Tibial nerve (tissue), 4 donors: Measurements from ENCODE around the gene IGF1R. TPM values are rescaled to one million over a fixed set of nuclear protein-coding genes. Genes with fewer than 3 reads are reported as not detected.

Experiments used
- DNase-seq, 2 donors: peaks; one replicate each; pipeline ENCODE4 v3.0.0-alpha.2; 2019; ENCODE audit warnings: low spot score in 2 of 2
- H3K27ac ChIP-seq, 4 donors: fragments of 200-600 bp; sonication (generic) in 3 of 4; one replicate each; pipeline ENCODE4 v1.5.1; 2017 to 2019; ENCODE audit warnings: mild to moderate bottlenecking in 1 of 4
- H3K27me3 ChIP-seq, 2 donors: fragments of 200-600 bp; sonication (generic) in 1 of 2; one replicate each; pipeline versions ENCODE4 v1.5.1 to v1.6.0; 2017 to 2019
- H3K36me3 ChIP-seq, 3 donors: fragments of 200-600 bp; sonication (generic); one replicate each; pipeline ENCODE4 v1.5.1; 2018 to 2019
- H3K4me1 ChIP-seq, 4 donors: fragments of 200-600 bp; sonication (generic) in 3 of 4; one replicate each; pipeline ENCODE4 v1.5.1; 2017 to 2019
- H3K4me3 ChIP-seq, 4 donors: fragments of 200-600 bp; sonication (generic) in 3 of 4; one replicate each; pipeline ENCODE4 v1.5.1; 2017 to 2019; ENCODE audit warnings: mild to moderate bottlenecking in 1 of 4, moderate library complexity in 1 of 4
- H3K9me3 ChIP-seq, 4 donors: fragments of 200-600 bp; sonication (generic) in 3 of 4; one replicate each; pipeline ENCODE4 v1.5.1; 2017 to 2019
- CTCF ChIP-seq, 5 experiments: fragments of 200-600 bp in 3 of 5; fragments of 450-650 bp in 2 of 5; sonication (generic) in 3 of 5; IDR thresholded peaks; one replicate each; pipeline ENCODE4 v1.5.1; 2016 to 2019; ENCODE audit warnings: antibody characterized with exemption in 5 of 5, mild to moderate bottlenecking in 3 of 5, moderate library complexity in 2 of 5
- EP300 ChIP-seq, 2 donors: sonication (generic); formaldehyde crosslinking; IDR thresholded peaks; one replicate each; pipeline ENCODE4 v1.6.1; 2017; ENCODE audit warnings: antibody characterized with exemption in 2 of 2, mild to moderate bottlenecking in 1 of 2
- POLR2A ChIP-seq, 2 donors: fragments of 450-650 bp; IDR thresholded peaks; one replicate each; pipeline ENCODE4 v1.6.1; 2017; ENCODE audit warnings: antibody characterized with exemption in 2 of 2, mild to moderate bottlenecking in 2 of 2, moderate library complexity in 2 of 2
- WGBS, 2 donors: methylation state at CpG; one replicate each; pipeline ENCODE4 v1.1.5; 2018; 5-methylcytosine and 5-hydroxymethylcytosine counted together
- total RNA-seq, 4 donors: library from RNA; depleted of rRNA; stranded (reverse); fragments of >200 nt; gene quantifications; one replicate each; pipeline ENCODE4 v1.1.0, GENCODE V29; 2016

Gene IGF1R
- total RNA-seq, 4 donors from 2014 or later = 82.5 to 164 (median 111) TPM

DNA sequence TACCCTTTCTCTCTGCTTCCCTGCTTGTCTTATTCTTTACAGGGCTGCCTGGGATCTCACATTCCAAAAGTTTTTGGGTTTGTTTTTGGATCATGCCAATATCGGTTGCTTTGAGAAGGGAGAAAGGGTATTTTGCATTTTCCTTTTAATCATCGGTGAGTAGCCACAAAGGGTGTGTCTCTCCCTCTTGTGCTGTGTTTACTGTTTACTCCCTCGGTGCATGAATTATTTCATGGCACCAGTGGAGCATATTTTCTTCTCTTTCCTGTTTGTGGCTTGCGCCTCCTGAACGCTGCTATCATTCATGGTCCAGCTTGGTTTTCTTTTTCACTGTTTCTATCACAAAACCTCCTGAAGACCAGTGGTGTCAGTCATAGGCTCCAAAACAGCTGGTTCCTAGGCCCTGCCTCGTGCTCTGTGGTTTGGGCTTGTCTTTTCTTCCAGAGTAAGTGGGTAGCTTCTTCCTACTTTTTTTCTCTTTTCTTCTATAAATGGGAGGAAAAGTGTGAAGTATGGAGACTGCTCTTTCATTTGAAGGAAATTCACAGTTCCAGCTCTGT is 54.9 kb downstream of the IGF1R start:
- Histone ChIP-seq H3K27me3 (no peaks in the 10 kb centered on the region), H3K9me3 (no peaks in the 10 kb centered on the region), H3K36me3 (peaks cover 0 to 13% (median 0%) of the 10 kb centered on the region in 3 donors), H3K4me3 (no peak overlapping the region), H3K27ac (no peak overlapping the region), H3K4me1 (peaks cover 0 to 65% (median 16%) of the 10 kb centered on the region in 4 donors)
- no peak for DNase-seq
- no peak for TF ChIP-seq EP300 (IDR thresholded peaks at IDR 0.05)
- TF ChIP-seq POLR2A (IDR thresholded peaks at IDR 0.05) = no peak
- no peak for TF ChIP-seq CTCF (IDR thresholded peaks at IDR 0.05)
- 41 to 42% methylated on average over 6 of the region's 6 CpGs for WGBS, 2 donors

GRCh38 chr15:98705070-98705469 is 56.7 kb downstream of the IGF1R start:
- DNase-seq = no peak
- TF ChIP-seq POLR2A (IDR thresholded peaks at IDR 0.05) = no peak
- TF ChIP-seq EP300 (IDR thresholded peaks at IDR 0.05) = no peak
- TF ChIP-seq CTCF (IDR thresholded peaks at IDR 0.05) = no peak
- 95 to 96% methylated on average over 4 of the region's 4 CpGs for WGBS, 2 donors
- Histone ChIP-seq H3K36me3 (peaks cover 0 to 23% (median 0%) of the 10 kb centered on the region in 3 donors), H3K4me3 (no peak overlapping the region), H3K27ac (no peak overlapping the region), H3K27me3 (no peaks in the 10 kb centered on the region), H3K4me1 (peaks cover 0 to 59% (median 13%) of the 10 kb centered on the region in 4 donors), H3K9me3 (no peaks in the 10 kb centered on the region)

DNA sequence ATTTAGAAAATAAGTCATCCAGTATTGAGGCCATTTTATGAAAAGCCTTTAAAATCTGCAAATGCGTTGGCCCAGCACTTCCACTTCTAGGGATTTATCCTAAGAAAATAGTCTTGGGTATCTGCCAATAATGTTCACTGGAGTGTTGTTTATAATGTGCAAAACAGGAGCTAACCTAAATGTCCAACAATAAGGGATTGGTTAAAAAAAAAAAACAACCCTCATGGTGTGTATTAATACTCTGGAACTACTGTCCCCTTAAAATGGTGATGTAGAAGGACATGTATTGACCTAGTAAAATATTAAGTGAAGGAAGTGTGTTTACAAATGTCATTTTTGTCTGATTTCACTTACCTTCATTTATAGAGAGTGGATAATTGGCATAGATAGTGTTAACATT is 58.0 kb downstream of the IGF1R start:
- Histone ChIP-seq H3K9me3 (peaks cover 0 to 5% (median 0%) of the 10 kb centered on the region in 4 donors), H3K27me3 (no peaks in the 10 kb centered on the region), H3K27ac (no peak overlapping the region), H3K4me1 (peaks cover 0 to 53% (median 10%) of the 10 kb centered on the region in 4 donors), H3K36me3 (peaks cover 0 to 32% (median 0%) of the 10 kb centered on the region in 3 donors), H3K4me3 (no peak overlapping the region)
- no peak for TF ChIP-seq CTCF (IDR thresholded peaks at IDR 0.05)
- TF ChIP-seq POLR2A (IDR thresholded peaks at IDR 0.05) = no peak
- TF ChIP-seq EP300 (IDR thresholded peaks at IDR 0.05) = no peak
- DNase-seq = no peak
- 28 to 50% methylated on average over 1 of the region's 1 CpG for WGBS, 2 donors

DNA sequence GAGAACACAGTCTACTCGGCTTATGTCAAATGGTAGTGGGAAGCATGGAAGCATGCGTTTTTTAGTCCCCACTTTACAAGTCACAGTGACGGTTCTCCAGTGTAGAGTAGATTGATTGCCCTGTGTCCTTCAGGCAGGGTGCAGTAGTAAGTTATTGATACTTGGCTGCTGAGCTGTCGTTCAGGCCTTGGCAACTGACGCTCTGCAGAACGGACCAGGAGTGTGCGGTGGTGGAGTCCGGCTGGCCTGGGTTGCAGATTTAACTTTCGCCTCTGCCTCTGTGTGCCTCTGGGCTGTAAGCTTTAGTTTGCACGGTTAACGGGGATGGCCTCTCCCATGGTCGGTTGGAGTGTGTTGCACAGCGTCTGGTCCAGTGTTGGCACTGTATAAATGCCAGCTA is 58.6 kb downstream of the IGF1R start:
- no peak for DNase-seq
- Histone ChIP-seq H3K4me3 (no peak overlapping the region), H3K9me3 (peaks cover 0 to 11% (median 0%) of the 10 kb centered on the region in 4 donors), H3K27ac (no peak overlapping the region), H3K36me3 (peaks cover 0 to 38% (median 0%) of the 10 kb centered on the region in 3 donors), H3K27me3 (no peaks in the 10 kb centered on the region), H3K4me1 (peaks cover 0 to 53% (median 10%) of the 10 kb centered on the region in 4 donors)
- TF ChIP-seq EP300 (IDR thresholded peaks at IDR 0.05) (no peak), CTCF (IDR thresholded peaks at IDR 0.05) (no peak), POLR2A (IDR thresholded peaks at IDR 0.05) (no peak)
- 90 to 94% methylated on average over 13 of the region's 13 CpGs for WGBS, 2 donors

DNA sequence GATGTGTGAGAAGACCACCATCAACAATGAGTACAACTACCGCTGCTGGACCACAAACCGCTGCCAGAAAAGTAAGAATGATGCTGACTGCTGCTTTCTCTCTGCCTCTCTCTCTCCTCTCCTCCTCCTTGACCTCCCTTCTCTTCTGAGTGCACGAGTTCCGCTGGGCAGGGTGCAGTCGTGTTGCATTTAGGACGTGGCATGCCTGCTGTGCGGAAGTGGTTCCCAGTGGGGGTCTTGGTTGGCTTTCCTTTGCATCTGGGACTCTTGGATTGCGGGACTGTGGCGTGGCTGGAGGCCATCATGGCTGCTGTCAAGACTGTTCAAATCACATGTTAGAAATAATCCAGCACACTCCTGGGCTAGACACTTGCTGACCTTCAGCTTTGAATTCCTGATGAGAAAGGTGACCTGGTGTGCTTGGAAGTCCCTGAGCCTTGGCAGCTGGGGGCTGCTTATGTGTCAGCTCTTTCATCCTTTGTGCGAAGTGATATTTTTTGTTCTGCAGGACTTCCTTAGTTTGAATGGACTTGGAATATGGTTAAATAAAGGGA is 59.8 kb downstream of the IGF1R start:
- TF ChIP-seq POLR2A (IDR thresholded peaks at IDR 0.05) = no peak
- TF ChIP-seq CTCF (IDR thresholded peaks at IDR 0.05) = no peak
- no peak for TF ChIP-seq EP300 (IDR thresholded peaks at IDR 0.05)
- H3K9me3 ChIP-seq = peaks cover 0 to 11% (median 0%) of the 10 kb centered on the region in 4 donors
- H3K4me1 ChIP-seq = peaks cover 0 to 48% (median 5%) of the 10 kb centered on the region in 4 donors
- H3K27me3 ChIP-seq = no peaks in the 10 kb centered on the region
- H3K36me3 ChIP-seq = peaks cover 0 to 42% (median 0%) of the 10 kb centered on the region in 3 donors
- DNase-seq = no peak
- H3K4me3 ChIP-seq = no peak overlapping the region
- H3K27ac ChIP-seq = no peak overlapping the region
- WGBS, 2 donors = 88 to 89% methylated on average over 8 to 10 of the region's 10 CpGs
